Muscle of leg (tissue), 11 donors: ENCODE measurements around the gene SLC35C1. TPM values are rescaled to one million over a fixed set of nuclear protein-coding genes. Genes with fewer than 3 reads are reported as not detected.
"Not testable (repeated sequence)": the region's sequence is repeated elsewhere in the genome, so short reads cannot be mapped to it uniquely, and the experiment has no call there.

Source experiments
- DNase-seq: peaks from one replicate; pipeline ENCODE4 v3.0.0; 2013
- H3K27ac ChIP-seq: one replicate; pipeline ENCODE4 v1.5.1; 2013; ENCODE audit warnings: mild to moderate bottlenecking, low read length, control low read depth
- H3K27me3 ChIP-seq: one replicate; pipeline ENCODE4 v1.6.1; 2013; ENCODE audit warnings: low read length; ENCODE audit not compliant: control insufficient read depth, insufficient read depth
- H3K36me3 ChIP-seq: one replicate; pipeline ENCODE4 v1.6.1; 2013; ENCODE audit warnings: low read length; ENCODE audit not compliant: control insufficient read depth, insufficient read depth
- H3K4me1 ChIP-seq: one replicate; pipeline ENCODE4 v1.6.1; 2013; ENCODE audit warnings: low read length; ENCODE audit not compliant: control insufficient read depth, insufficient read depth
- H3K4me3 ChIP-seq: one replicate; pipeline ENCODE4 v1.5.1; 2013; ENCODE audit warnings: low read length, control low read depth
- H3K9me3 ChIP-seq: replicated peaks from 2 replicates; pipeline ENCODE4 v1.6.1; 2013; ENCODE audit warnings: low read depth, low read length; ENCODE audit not compliant: control insufficient read depth
- WGBS: methylation state at CpG from one replicate; pipeline ENCODE4 v1.1.5; 2013; ENCODE audit warnings: missing lambda C conversion rate; ENCODE audit not compliant: insufficient coverage; 5-methylcytosine and 5-hydroxymethylcytosine counted together
- polyA plus RNA-seq, 8 donors: library from polyadenylated mRNA; unstranded; fragments of 120-200 nt; gene quantifications; one replicate each; pipeline versions ENCODE4 v1.2.1 to v1.2.3, GENCODE V29; 2013; ENCODE audit warnings: inconsistent platforms in 1 of 8, low replicate concordance in 1 of 8; ENCODE audit not compliant: insufficient read length in 8 of 8, insufficient read depth in 1 of 8
- total RNA-seq: library from RNA; stranded (reverse); fragments of 120-200 nt; gene quantifications from one replicate; pipeline ENCODE4 v1.2.4, GENCODE V29; 2013

The SLC35C1 gene
- total and polyA plus RNA-seq, 9 donors = 2.9 to 11.6 (median 8.6) TPM

DNA sequence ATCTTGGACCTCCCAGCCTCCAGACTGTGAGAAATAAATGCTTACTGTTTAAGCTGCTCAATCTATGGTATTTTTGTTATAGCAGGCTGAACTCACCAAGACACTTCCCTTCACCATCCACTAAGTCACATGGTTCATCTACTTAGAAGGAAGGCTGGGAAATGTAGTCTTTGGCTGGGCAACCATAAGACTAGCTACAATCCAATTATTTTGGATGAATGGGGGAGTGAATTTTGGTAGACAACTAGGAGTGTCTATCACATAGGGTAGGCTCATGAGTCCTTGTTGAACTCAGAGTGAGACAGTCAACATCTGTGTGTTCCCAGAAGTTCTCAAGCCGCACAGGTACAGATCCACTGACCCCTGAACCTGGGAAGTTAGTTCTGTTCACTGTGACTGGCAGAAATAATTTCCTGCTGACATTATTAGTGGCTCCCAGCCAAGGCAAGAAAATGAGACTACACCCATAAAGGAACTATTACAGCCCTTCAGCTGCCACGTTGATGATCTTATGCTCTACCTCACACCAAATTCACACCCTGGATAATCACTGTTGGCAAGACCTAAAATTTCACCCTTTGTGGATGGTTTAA lies 3.1 kb upstream of the SLC35C1 start:
- no peak overlapping the region for H3K4me3 ChIP-seq
- 75% methylated on average over 1 of the region's 2 CpGs for WGBS
- no peak for DNase-seq
- no peak overlapping the region for H3K27ac ChIP-seq
- H3K27me3 ChIP-seq = no peaks in the 10 kb centered on the region
- H3K4me1 ChIP-seq = peaks cover 24% of the 10 kb centered on the region
- H3K9me3 ChIP-seq = no peaks in the 10 kb centered on the region
- H3K36me3 ChIP-seq = peaks cover 7% of the 10 kb centered on the region

DNA sequence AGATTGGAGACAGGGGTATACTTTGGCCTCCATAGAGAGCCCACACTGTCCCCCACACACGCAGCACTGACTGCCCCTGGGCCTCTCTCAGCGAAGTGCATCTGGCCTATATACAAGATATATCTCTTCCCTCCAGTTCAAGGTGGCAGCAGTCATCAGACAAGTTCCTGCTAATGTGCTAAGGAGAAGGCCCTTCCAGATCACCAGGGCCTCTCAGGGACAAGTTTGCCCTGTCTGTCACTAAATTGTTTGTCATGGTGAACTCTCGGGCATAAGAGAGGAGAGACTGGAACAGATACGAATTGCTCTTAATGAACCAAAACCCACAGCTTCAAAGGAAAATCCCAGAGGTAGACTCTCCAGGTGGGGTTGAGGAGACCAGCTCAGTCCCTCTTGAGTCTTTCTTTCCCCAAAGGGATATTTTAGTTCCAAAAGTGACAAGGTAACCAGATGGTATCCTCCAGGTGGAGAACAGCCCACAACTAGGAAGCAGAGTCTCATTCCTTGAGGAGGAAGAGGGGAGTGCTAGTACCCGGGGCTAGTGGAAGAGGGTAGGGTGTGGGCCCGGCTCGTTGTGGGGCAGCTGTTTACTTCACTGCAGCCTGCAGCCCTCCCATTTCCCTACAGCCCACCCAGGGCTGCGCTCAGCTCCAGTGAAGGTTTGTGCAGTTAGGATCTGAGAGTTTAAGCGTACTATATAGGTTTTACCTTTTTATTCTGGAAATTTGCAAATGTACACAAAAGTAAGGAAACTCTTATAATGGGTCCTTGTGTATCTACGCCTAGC lies 2.2 kb upstream of the SLC35C1 start:
- Histone ChIP-seq H3K27ac (no peak overlapping the region), H3K27me3 (no peaks in the 10 kb centered on the region), H3K9me3 (no peaks in the 10 kb centered on the region), H3K36me3 (peaks cover 7% of the 10 kb centered on the region), H3K4me3 (no peak overlapping the region), H3K4me1 (peaks cover 32% of the 10 kb centered on the region)
- DNase-seq = no peak
- WGBS = 90% methylated on average over 2 of the region's 10 CpGs

DNA sequence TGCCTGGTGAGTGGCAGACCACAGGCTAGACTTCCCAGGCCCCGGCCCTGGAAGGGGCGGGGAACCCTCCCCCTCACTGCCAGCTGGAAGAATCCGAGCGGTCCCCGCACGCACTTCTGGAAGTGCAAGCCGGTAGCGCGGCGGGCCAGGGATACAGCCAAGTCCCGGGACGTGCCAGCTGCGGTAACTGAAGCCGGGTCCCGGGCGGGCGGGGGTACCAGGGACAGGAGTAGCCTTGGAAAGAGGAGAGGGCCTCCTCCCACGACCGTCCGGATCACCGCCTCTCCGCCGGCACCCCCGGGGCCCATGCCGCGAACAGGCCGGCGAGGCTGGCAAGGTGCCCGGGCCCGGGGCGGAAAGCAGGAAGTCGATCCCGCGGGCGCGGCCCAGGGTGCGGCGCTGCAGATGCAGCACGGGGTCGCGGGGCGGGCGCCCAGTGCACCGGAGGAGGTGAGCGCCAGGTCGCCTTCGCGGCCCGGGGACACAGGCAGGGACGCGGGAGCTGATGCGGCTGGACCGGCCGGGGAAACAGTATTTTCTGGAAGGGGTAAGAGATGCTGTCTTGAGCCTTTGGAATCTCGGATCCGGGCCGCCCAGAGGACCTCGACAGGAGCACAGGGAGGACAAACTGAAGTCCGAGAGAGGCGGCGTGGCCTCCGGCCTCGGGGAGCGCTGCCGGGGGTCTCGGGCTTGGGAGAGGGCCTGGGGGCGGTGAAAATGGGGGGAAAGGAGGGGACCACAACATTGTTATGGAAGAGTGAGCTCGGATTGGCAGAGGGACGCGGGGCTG lies 783 bp upstream of the SLC35C1 start:
- no peaks in the 10 kb centered on the region for H3K9me3 ChIP-seq
- peak; percentile 81 for DNase-seq
- H3K4me3 ChIP-seq = peak overlapping the region; percentile 95
- H3K27me3 ChIP-seq = no peaks in the 10 kb centered on the region
- H3K36me3 ChIP-seq = peaks cover 7% of the 10 kb centered on the region
- H3K4me1 ChIP-seq = peaks cover 35% of the 10 kb centered on the region
- H3K27ac ChIP-seq = peak overlapping the region; percentile 87
- under 1% methylated on average over 70 of the region's 70 CpGs for WGBS

DNA sequence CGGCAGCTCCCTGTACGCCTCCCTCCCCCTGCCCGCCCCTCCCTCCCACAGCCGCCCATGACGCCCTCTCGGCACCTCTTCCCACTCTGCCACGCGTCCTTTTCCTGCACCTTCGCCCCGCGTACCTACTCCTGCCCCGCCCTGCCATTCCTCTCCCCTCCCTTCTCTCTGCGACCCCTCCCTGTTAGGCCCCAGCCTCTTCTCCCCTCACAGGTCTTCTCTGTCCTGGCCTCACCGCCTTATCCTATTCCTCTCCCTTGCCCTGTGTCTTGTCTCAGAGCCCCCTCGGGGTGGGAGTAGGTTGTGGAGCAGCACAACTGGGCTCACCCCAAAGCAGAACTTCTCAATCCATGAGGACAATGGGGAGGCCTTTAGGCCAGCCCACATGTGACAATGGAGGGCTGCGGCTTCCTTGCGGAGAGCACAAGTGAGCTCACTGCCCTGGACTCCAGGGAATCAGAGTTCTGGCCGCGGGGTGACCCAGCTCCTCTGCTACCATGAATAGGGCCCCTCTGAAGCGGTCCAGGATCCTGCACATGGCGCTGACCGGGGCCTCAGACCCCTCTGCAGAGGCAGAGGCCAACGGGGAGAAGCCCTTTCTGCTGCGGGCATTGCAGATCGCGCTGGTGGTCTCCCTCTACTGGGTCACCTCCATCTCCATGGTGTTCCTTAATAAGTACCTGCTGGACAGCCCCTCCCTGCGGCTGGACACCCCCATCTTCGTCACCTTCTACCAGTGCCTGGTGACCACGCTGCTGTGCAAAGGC lies 539 bp downstream of the SLC35C1 start:
- 15% methylated on average over 23 of the region's 29 CpGs for WGBS

DNA sequence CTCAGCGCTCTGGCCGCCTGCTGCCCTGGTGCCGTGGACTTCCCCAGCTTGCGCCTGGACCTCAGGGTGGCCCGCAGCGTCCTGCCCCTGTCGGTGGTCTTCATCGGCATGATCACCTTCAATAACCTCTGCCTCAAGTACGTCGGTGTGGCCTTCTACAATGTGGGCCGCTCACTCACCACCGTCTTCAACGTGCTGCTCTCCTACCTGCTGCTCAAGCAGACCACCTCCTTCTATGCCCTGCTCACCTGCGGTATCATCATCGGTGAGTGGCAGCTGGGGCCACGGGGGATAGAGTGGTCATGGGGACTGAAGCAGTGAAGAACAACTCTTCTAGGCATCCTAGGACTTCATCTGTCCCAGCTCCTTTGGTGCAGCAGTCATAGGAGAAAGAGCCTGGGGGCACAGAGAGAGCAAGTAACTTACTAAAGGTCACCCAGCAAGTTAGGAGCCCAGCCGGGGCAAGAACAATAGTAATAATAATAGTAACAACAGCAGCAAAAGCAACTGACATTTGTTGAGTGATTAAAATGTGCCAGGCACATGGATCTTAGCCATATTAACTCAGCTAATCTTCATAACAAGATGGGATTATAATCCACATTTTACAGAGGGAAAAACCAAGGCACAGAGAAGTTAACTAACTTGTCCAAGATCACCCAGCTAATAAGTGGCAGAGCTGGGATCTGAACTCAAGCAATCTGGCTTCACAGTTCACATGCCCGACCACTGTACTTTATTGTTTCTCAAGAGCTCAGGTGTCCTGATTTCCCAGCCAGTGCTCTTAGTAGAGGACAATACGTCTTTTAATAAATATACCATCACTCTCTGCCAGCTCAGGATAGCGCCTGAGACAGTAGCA lies 1.4 kb downstream of the SLC35C1 start:
- Histone ChIP-seq H3K27me3 (no peaks in the 10 kb centered on the region), H3K4me1 (peaks cover 35% of the 10 kb centered on the region), H3K9me3 (no peaks in the 10 kb centered on the region), H3K27ac (no peak overlapping the region), H3K4me3 (peak overlapping the region; percentile 95), H3K36me3 (peaks cover 19% of the 10 kb centered on the region)
- 69% methylated on average over 11 of the region's 20 CpGs for WGBS
- DNase-seq = no peak

More for the DNA sequence above, 539 bp downstream of the SLC35C1 start:
- H3K9me3 ChIP-seq = no peaks in the 10 kb centered on the region
- no peaks in the 10 kb centered on the region for H3K27me3 ChIP-seq
- peaks cover 11% of the 10 kb centered on the region for H3K36me3 ChIP-seq
- DNase-seq = peak; percentile 82
- H3K4me1 ChIP-seq = peaks cover 35% of the 10 kb centered on the region
- peak overlapping the region; percentile 87 for H3K27ac ChIP-seq
- peak overlapping the region; percentile 95 for H3K4me3 ChIP-seq

DNA sequence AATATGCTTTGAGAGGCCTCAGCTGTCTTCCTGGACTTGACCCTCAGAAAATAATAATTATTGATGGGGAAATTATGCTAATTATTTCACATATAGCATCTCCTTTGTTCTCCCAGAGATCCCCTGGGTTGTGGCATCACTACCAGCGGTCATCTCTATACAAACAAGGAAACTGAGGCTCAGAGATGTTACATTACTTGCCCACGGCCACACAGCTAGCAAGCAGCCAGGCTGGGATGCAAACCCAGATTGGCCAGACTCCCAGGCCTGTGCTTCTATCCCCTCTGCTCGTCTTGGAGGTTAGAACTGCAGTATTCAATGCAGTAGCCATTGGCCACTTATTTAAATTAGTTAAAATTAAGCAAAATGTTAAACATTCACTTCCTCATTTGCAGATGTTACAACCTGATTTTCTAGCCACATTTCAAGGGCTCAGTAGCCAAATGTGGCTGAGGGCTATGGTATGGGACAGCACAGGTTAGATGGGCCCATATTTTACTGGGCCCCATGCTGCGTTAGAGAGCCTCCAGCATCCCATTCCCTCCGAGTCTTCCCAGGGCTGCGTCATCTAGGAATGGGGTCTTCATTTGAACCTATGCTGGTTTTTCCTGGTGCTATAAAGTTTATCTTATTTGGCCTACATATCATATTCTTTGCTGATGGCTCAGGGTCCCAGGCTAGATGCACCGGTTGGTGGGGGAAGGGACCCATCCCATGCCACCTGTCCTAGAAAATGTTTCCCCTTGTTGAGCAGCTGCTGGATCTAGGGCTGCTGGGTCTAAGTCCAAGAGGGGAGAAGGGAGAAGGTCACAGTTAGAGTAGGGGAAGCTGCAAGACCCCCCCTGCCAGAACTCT lies 2.2 kb downstream of the SLC35C1 start:
- H3K9me3 ChIP-seq = no peaks in the 10 kb centered on the region
- no peak for DNase-seq
- peaks cover 27% of the 10 kb centered on the region for H3K36me3 ChIP-seq
- no peak overlapping the region for H3K4me3 ChIP-seq
- 17% methylated on average over 1 of the region's 7 CpGs for WGBS
- H3K27me3 ChIP-seq = no peaks in the 10 kb centered on the region
- peaks cover 35% of the 10 kb centered on the region for H3K4me1 ChIP-seq
- H3K27ac ChIP-seq = no peak overlapping the region

DNA sequence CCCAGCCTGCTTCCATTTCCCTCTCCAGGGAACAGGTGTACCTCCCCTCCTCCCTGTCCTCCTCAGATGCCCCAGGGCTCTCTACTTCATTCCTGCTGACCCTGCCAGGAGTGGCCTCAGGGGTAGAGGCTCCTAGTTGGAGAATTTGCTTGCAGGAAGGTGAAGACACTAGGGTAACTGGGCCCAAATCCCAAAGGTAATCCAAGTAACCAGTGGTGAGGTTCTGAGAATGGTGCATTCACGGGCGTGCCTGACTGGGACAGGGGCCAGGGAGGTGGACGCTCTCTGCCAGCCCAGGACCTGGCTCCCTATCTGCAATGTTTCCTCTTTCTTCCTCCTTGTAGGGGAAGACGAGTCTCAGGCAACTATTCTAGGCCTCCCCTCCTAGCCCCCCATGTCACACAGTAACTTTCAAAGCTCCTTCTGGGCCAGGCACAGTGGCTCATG lies 2.9 kb downstream of the SLC35C1 start:
- peaks cover 29% of the 10 kb centered on the region for H3K36me3 ChIP-seq
- peaks cover 35% of the 10 kb centered on the region for H3K4me1 ChIP-seq
- no peaks in the 10 kb centered on the region for H3K9me3 ChIP-seq
- 65% methylated on average over 4 of the region's 4 CpGs for WGBS
- no peak for DNase-seq
- H3K4me3 ChIP-seq = no peak overlapping the region
- H3K27ac ChIP-seq = no peak overlapping the region
- no peaks in the 10 kb centered on the region for H3K27me3 ChIP-seq

DNA sequence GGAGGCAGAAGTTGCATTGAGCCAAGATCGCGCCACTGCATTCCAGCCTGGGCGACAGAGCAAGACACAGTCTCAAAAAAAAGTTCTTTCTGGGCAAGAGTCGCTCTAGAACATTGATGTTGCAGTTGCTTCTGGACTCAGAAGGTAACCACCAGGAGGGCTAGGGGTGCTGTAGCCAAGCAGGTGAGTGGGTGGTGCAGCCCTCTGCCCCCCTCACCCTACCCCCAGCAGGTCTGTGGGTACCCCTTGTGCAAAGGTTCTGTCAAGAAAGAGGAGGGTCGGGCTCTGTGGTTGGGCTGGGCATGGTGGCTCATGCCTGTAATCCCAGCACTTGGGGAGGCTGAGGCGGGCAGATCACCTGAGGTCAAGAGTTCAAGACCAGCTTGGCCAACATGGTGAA lies 3.5 kb downstream of the SLC35C1 start:
- not testable (repeated sequence) for DNase-seq, H3K4me3 ChIP-seq, H3K27ac ChIP-seq, H3K27me3 ChIP-seq, H3K9me3 ChIP-seq
- peaks cover 29% of the 10 kb centered on the region for H3K36me3 ChIP-seq
- 95% methylated on average over 4 of the region's 6 CpGs for WGBS
- H3K4me1 ChIP-seq = peaks cover 35% of the 10 kb centered on the region
